CD14-positive monocyte (primary cell): Measurements from ENCODE around the gene CDKAL1. TPM values are rescaled to one million over a fixed set of nuclear protein-coding genes. Genes with fewer than 3 reads are reported as not detected.

Experiments
- DNase-seq, 3 donors: peaks; one replicate each; pipeline ENCODE4 v3.0.0-alpha.2; 2011 to 2022
- H2AFZ ChIP-seq: 2 replicates; pipeline ENCODE4 v1.6.0; 2012; ENCODE audit warnings: mild to moderate bottlenecking, low read depth, low read length, inconsistent platforms; ENCODE audit not compliant: insufficient read depth, poor library complexity, severe bottlenecking
- H3K27ac ChIP-seq, 2 donors: 1 replicate in 1 of 2; 2 replicates in 1 of 2; pipeline ENCODE4 v1.5.1; 2012 to 2013; ENCODE audit warnings: low read length in 2 of 2, control low read depth in 1 of 2, inconsistent platforms in 1 of 2, low read depth in 1 of 2, mild to moderate bottlenecking in 1 of 2
- H3K27me3 ChIP-seq, 2 donors: one replicate each; pipeline versions ENCODE4 v1.6.0 to v1.6.1; 2011 to 2013; ENCODE audit warnings: low read length in 2 of 2; ENCODE audit not compliant: control insufficient read depth in 2 of 2, insufficient read depth in 2 of 2
- H3K36me3 ChIP-seq, 2 donors: replicated peaks in 1 of 2; 1 replicate in 1 of 2; 2 replicates in 1 of 2; pipeline versions ENCODE4 v1.5.1 to v1.6.1; 2012 to 2013; ENCODE audit warnings: low read length in 2 of 2, control low read depth in 1 of 2, inconsistent platforms in 1 of 2, mild to moderate bottlenecking in 1 of 2; ENCODE audit not compliant: insufficient read depth in 2 of 2, control insufficient read depth in 1 of 2
- H3K4me1 ChIP-seq, 2 donors: 1 replicate in 1 of 2; 2 replicates in 1 of 2; pipeline versions ENCODE4 v1.5.1 to v1.6.1; 2012 to 2013; ENCODE audit warnings: low read length in 2 of 2, control low read depth in 1 of 2, inconsistent platforms in 1 of 2, mild to moderate bottlenecking in 1 of 2, moderate library complexity in 1 of 2; ENCODE audit not compliant: insufficient read depth in 2 of 2, control insufficient read depth in 1 of 2
- H3K4me2 ChIP-seq: replicated peaks from 2 replicates; pipeline ENCODE3; 2012; ENCODE audit warnings: low read length, moderate library complexity, mild to moderate bottlenecking; ENCODE audit not compliant: poor library complexity, severe bottlenecking; ENCODE audit errors: extremely low read depth
- H3K4me3 ChIP-seq, 3 experiments: fragments of 200-600 bp in 1 of 3; sonication (generic) in 1 of 3; replicated peaks in 1 of 3; 1 replicate in 2 of 3; 2 replicates in 1 of 3; pipeline ENCODE4 v1.5.1; 2011 to 2013; ENCODE audit warnings: low read length in 3 of 3, mild to moderate bottlenecking in 3 of 3, control low read depth in 2 of 3, low read depth in 2 of 3, inconsistent platforms in 1 of 3, moderate library complexity in 1 of 3
- H3K79me2 ChIP-seq: 2 replicates; pipeline ENCODE4 v1.6.0; 2012; ENCODE audit warnings: mild to moderate bottlenecking, control low read depth, inconsistent platforms, low read length, moderate library complexity; ENCODE audit not compliant: insufficient read depth
- H3K9ac ChIP-seq: 2 replicates; pipeline ENCODE4 v1.6.0; 2017; ENCODE audit warnings: low read length, mild to moderate bottlenecking; ENCODE audit not compliant: insufficient read depth, poor library complexity, severe bottlenecking
- H3K9me3 ChIP-seq, 2 donors: replicated peaks in 1 of 2; 1 replicate in 1 of 2; 2 replicates in 1 of 2; pipeline versions ENCODE4 v1.5.1 to v1.6.1; 2012 to 2013; ENCODE audit warnings: low read length in 2 of 2, control low read depth in 1 of 2; ENCODE audit not compliant: control insufficient read depth in 1 of 2, insufficient read depth in 1 of 2
- H4K20me1 ChIP-seq: 2 replicates; pipeline ENCODE4 v1.6.0; 2012; ENCODE audit warnings: mild to moderate bottlenecking, low read length, control low read depth, moderate library complexity; ENCODE audit not compliant: insufficient read depth
- H3K27ac Mint-ChIP-seq, 7 donors: one replicate each; pipeline ENCODE4 v1.8.0; 2020; ENCODE audit warnings: mild to moderate bottlenecking in 7 of 7, mixed read lengths in 7 of 7, moderate library complexity in 6 of 7, inconsistent platforms in 2 of 7
- H3K27me3 Mint-ChIP-seq, 3 donors: one replicate each; pipeline ENCODE4 v1.8.0; 2021 to 2022; ENCODE audit warnings: low read depth in 3 of 3, mild to moderate bottlenecking in 3 of 3, mixed read lengths in 3 of 3, moderate library complexity in 3 of 3, inconsistent platforms in 1 of 3
- H3K36me3 Mint-ChIP-seq, 2 donors: one replicate each; pipeline ENCODE4 v1.8.0; 2020; ENCODE audit warnings: mixed read lengths in 2 of 2, inconsistent platforms in 1 of 2, mild to moderate bottlenecking in 1 of 2
- H3K4me1 Mint-ChIP-seq: one replicate; pipeline ENCODE4 v1.8.0; 2020; ENCODE audit warnings: mild to moderate bottlenecking, mixed read lengths
- H3K4me3 Mint-ChIP-seq, 2 donors: one replicate each; pipeline ENCODE4 v1.8.0; 2020; ENCODE audit warnings: mild to moderate bottlenecking in 2 of 2, mixed read lengths in 2 of 2, moderate library complexity in 1 of 2
- H3K9me3 Mint-ChIP-seq, 7 donors: one replicate each; pipeline ENCODE4 v1.8.0; 2020 to 2022; ENCODE audit warnings: mixed read lengths in 7 of 7, mild to moderate bottlenecking in 6 of 7, moderate library complexity in 6 of 7, inconsistent platforms in 2 of 7
- WGBS: methylation state at CpG from one replicate; pipeline ENCODE4 v1.1.5; 2013; ENCODE audit warnings: missing lambda C conversion rate; ENCODE audit not compliant: insufficient coverage; 5-methylcytosine and 5-hydroxymethylcytosine counted together
- intact Hi-C, 2 donors: fragments of 100-400 bp; cut with micrococcal nuclease; formaldehyde crosslinking; loops; one replicate each; pipeline versions ENCODE4 v1.15.0 to v1.15.1; 2023
- polyA plus RNA-seq, 3 donors: library from polyadenylated mRNA; depleted of rRNA in 1 of 3; unstranded in 2 of 3; stranded (reverse) in 1 of 3; fragments of 300-500 nt in 2 of 3; fragments of >200 nt in 1 of 3; fragmentation: Illumina TruSeq in 2 of 3; gene quantifications; 1 replicate in 2 of 3; 2 replicates in 1 of 3; pipeline ENCODE4 v1.2.3, GENCODE V29; 2012 to 2021
- TF ChIP-seq, protein P1 (sequence below): fragments of 200-600 bp; IDR thresholded peaks from one replicate; pipeline ENCODE4 v1.8.0; 2022; ENCODE audit warnings: antibody characterized with exemption, mild to moderate bottlenecking

The CDKAL1 gene
- polyA plus RNA-seq, 3 donors, result 3.2 to 12.4 (median 8.3) TPM

DNA sequence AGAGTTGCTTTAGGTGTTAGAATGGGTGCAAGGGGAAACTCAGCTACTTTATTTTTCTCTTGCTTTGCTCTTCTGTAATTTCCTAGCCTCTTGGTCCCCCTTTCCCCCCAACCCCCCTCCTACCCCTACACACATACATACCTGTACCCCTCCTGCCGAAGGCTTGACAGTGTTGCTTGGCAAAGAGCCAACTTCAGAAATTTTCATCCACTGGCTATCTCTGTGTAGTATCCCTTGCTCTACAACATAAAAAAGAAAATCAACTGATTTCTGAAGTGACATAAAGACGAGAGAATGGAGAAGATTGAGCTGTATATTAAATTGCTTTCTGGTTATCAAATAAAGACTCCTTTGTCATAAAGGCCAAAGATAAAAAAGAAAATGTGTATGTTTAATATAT lies 561.2 kb downstream of the CDKAL1 start:
- H3K27ac Mint-ChIP-seq, result no peak overlapping the region
- H3K9me3 Mint-ChIP-seq, result peaks cover 0 to 2% (median 0%) of the 10 kb centered on the region in 7 donors
- TF ChIP-seq, protein P1, sequence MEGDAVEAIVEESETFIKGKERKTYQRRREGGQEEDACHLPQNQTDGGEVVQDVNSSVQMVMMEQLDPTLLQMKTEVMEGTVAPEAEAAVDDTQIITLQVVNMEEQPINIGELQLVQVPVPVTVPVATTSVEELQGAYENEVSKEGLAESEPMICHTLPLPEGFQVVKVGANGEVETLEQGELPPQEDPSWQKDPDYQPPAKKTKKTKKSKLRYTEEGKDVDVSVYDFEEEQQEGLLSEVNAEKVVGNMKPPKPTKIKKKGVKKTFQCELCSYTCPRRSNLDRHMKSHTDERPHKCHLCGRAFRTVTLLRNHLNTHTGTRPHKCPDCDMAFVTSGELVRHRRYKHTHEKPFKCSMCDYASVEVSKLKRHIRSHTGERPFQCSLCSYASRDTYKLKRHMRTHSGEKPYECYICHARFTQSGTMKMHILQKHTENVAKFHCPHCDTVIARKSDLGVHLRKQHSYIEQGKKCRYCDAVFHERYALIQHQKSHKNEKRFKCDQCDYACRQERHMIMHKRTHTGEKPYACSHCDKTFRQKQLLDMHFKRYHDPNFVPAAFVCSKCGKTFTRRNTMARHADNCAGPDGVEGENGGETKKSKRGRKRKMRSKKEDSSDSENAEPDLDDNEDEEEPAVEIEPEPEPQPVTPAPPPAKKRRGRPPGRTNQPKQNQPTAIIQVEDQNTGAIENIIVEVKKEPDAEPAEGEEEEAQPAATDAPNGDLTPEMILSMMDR, result no peak
- no peaks in the 10 kb centered on the region for H3K79me2 ChIP-seq
- intact Hi-C loops, result no loop called here
- H3K4me2 ChIP-seq, result no peak overlapping the region
- no peak overlapping the region for H3K4me3 Mint-ChIP-seq
- H3K9me3 ChIP-seq, result no peaks in the 10 kb centered on the region
- no peaks in the 10 kb centered on the region for H3K27me3 ChIP-seq
- peaks cover 10 to 11% of the 10 kb centered on the region in 2 donors for H3K4me1 ChIP-seq
- no peak overlapping the region for H3K4me3 ChIP-seq
- WGBS, result 100% methylated on average over 1 of the region's 2 CpGs
- no peak overlapping the region for H2AFZ ChIP-seq
- H3K4me1 Mint-ChIP-seq, result peaks cover 12% of the 10 kb centered on the region
- H3K9ac ChIP-seq, result no peak overlapping the region
- H3K36me3 ChIP-seq, result no peaks in the 10 kb centered on the region
- H4K20me1 ChIP-seq, result no peaks in the 10 kb centered on the region
- H3K27me3 Mint-ChIP-seq, result no peaks in the 10 kb centered on the region
- DNase-seq, result no peak
- no peak overlapping the region for H3K27ac ChIP-seq
- peaks cover 4 to 5% of the 10 kb centered on the region in 2 donors for H3K36me3 Mint-ChIP-seq

DNA sequence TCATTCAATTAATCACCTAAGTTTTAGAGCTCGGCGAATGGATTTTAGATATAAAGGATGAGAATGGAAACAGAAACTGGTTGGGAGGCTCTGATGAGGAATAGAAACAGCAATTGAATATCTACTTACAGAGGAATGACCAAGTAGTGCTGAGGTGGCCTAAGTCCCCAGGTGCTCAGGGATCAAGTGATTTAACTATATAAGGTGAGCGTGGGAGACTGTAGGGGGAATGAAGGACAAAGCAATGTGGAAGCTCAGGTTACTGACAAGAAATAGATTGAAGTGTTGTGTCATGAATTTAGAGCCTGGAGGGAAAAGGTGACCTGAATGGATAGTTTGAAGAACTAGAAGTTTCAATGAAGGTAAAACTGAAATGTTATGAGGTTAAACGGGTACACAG lies 563.9 kb downstream of the CDKAL1 start:
- Histone ChIP-seq H3K4me3 (no peak overlapping the region), H3K27me3 (no peaks in the 10 kb centered on the region), H3K27ac (no peak overlapping the region), H3K36me3 (no peaks in the 10 kb centered on the region), H3K4me1 (peaks cover 10 to 11% of the 10 kb centered on the region in 2 donors), H3K9ac (no peak overlapping the region), H3K79me2 (no peaks in the 10 kb centered on the region), H3K9me3 (no peaks in the 10 kb centered on the region), H3K4me2 (no peak overlapping the region), H4K20me1 (no peaks in the 10 kb centered on the region), H2AFZ (no peak overlapping the region)
- TF ChIP-seq, protein P1, result no peak
- 93% methylated on average over 2 of the region's 4 CpGs for WGBS
- no peak for DNase-seq
- no peak overlapping the region for H3K27ac Mint-ChIP-seq
- peaks cover 2 to 4% of the 10 kb centered on the region in 2 donors for H3K36me3 Mint-ChIP-seq
- H3K27me3 Mint-ChIP-seq, result peaks cover 0 to 2% (median 0%) of the 10 kb centered on the region in 3 donors
- intact Hi-C loops, result no loop called here
- H3K4me1 Mint-ChIP-seq, result peaks cover 14% of the 10 kb centered on the region
- no peak overlapping the region for H3K4me3 Mint-ChIP-seq
- H3K9me3 Mint-ChIP-seq, result peaks cover 0 to 3% (median 0%) of the 10 kb centered on the region in 7 donors
